T-helper 2 cell (primary cell): ENCODE measurements around the gene GBF1.
"Not testable (repeated sequence)": the region's sequence is repeated elsewhere in the genome, so short reads cannot be mapped to it uniquely, and the experiment has no call there.

ENCODE experiments used
- DNase-seq, 5 experiments: peaks; one replicate each; pipeline versions ENCODE4 v3.0.0 to v3.0.0-alpha.2; 2012 to 2022

Gene GBF1

GRCh38 chr10:102234888-102235597 is 10.3 kb upstream of the GBF1 start:
- no peak for DNase-seq

- no peak for DNase-seq
These were observed 9.8 kb upstream of the GBF1 start for GRCh38 chr10:102235598-102235920.

GRCh38 chr10:102236006-102236405 is 9.3 kb upstream of the GBF1 start:
- DNase-seq = no peak

- no peak for DNase-seq
These were observed 7.5 kb upstream of the GBF1 start for GRCh38 chr10:102237711-102238252.

- no peak for DNase-seq
These were observed 4.8 kb upstream of the GBF1 start for GRCh38 chr10:102240467-102241031.

GRCh38 chr10:102241032-102241443 is 4.3 kb upstream of the GBF1 start:
- DNase-seq = no peak

GRCh38 chr10:102241444-102242117 is 3.8 kb upstream of the GBF1 start, which contains the start of gene PITX3:
PITX3 (minus strand) TSS chr10:102241512; CDS start chr10:102232080, 9,432 bp downstream.
- DNase-seq = peak; percentile 80 to 93 (median 87)

- DNase-seq = no peak
These were observed 3.2 kb upstream of the GBF1 start for GRCh38 chr10:102242118-102242485.

- DNase-seq = no peak
These were observed 2.0 kb upstream of the GBF1 start for GRCh38 chr10:102243309-102243708.

- no peak for DNase-seq
These were observed 560 bp downstream of the GBF1 start for GRCh38 chr10:102245932-102246251.

- peak in 1 of 5 experiments; percentile 19 for DNase-seq
These were observed 929 bp downstream of the GBF1 start for GRCh38 chr10:102246261-102246660.

- DNase-seq = no peak
These were observed 2.4 kb downstream of the GBF1 start for GRCh38 chr10:102247734-102248133.

- DNase-seq = not testable (repeated sequence)
These were observed 7.2 kb downstream of the GBF1 start for GRCh38 chr10:102252508-102252907.

GRCh38 chr10:102254426-102254825 is 9.1 kb downstream of the GBF1 start:
- no peak for DNase-seq

GRCh38 chr10:102255404-102255803 is 10.1 kb downstream of the GBF1 start:
- DNase-seq = no peak

GRCh38 chr10:102261196-102261595 is 15.9 kb downstream of the GBF1 start:
- no peak for DNase-seq

GRCh38 chr10:102261842-102262241 is 16.5 kb downstream of the GBF1 start:
- DNase-seq = no peak

GRCh38 chr10:102262744-102263370 is 17.5 kb downstream of the GBF1 start:
- no peak for DNase-seq

GRCh38 chr10:102264371-102264770 is 19.0 kb downstream of the GBF1 start:
- no peak for DNase-seq

GRCh38 chr10:102266670-102267069 is 21.3 kb downstream of the GBF1 start:
- DNase-seq = no peak

- no peak for DNase-seq
These were observed 22.4 kb downstream of the GBF1 start for GRCh38 chr10:102267748-102268147.

- peak in 1 of 5 experiments; percentile 47 for DNase-seq
These were observed 23.1 kb downstream of the GBF1 start for GRCh38 chr10:102268375-102268888.

GRCh38 chr10:102269017-102269416 is 23.7 kb downstream of the GBF1 start:
- DNase-seq = no peak
